Nephron (organoid): ENCODE data around the gene SPATC1L.

Experiments
- H3K27ac Mint-ChIP-seq, 3 experiments: 2 replicates each; pipeline ENCODE4 v1.8.0; 2020; ENCODE audit warnings: mixed read lengths in 3 of 3, mild to moderate bottlenecking in 2 of 3, moderate library complexity in 1 of 3
- H3K27me3 Mint-ChIP-seq: 2 replicates; pipeline ENCODE4 v1.8.0; 2021; ENCODE audit warnings: low read depth, mild to moderate bottlenecking, moderate library complexity, mixed read lengths
- H3K36me3 Mint-ChIP-seq: 2 replicates; pipeline ENCODE4 v1.8.0; 2020; ENCODE audit warnings: low read depth, mixed read lengths
- H3K4me1 Mint-ChIP-seq: 2 replicates; pipeline ENCODE4 v1.8.0; 2020; ENCODE audit warnings: mixed read lengths
- H3K4me3 Mint-ChIP-seq, 3 experiments: 2 replicates each; pipeline ENCODE4 v1.8.0; 2020; ENCODE audit warnings: mild to moderate bottlenecking in 3 of 3, mixed read lengths in 3 of 3, moderate library complexity in 2 of 3
- H3K9me3 Mint-ChIP-seq: 2 replicates; pipeline ENCODE4 v1.8.0; 2020; ENCODE audit warnings: mixed read lengths
- TF ChIP-seq, protein P1 (sequence below), 3 experiments: fragments of 200-600 bp; sonication (generic); IDR thresholded peaks; one replicate each; pipeline ENCODE4 v1.5.0; 2021; ENCODE audit warnings: antibody characterized with exemption in 3 of 3; ENCODE audit not compliant: unreplicated experiment in 3 of 3

Gene SPATC1L

DNA sequence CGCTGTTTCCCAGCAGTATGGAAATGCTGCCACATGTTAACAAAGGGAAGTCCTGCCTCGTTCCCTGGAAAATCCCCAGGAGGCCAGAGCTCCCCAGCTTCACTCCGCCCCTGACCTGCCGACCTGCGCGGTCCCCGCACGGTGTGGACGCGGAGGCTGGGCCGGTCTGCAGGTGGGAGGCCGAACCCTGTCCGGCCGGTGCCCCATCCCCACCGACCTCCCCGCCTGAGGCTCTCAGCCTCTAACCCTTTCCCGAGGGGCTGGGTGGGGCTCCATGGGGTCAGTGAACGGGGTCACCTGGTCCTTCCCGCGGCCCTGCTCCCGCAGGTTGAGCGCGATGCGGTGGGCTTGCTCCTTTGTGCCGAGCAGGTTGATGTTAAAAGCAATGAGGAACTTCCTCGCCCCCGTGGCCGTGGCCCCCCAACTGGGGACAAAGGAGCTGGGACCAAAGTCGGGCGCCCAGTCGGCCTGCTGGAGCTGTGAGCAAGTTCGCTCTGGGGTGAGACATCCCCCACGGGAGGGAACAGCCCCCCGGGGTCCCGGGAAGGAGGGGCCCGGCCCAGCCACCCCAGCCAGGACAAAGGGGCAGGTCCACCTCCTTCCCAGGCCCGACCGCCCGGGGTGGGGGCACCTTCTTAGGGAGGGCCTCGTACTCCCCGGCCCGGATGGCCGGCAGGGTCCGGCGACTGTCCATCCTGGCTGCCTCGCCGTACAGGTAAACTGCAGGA is 32.8 kb downstream of the SPATC1L start:
- H3K9me3 Mint-ChIP-seq: no peaks in the 10 kb centered on the region
- peaks cover 24% of the 10 kb centered on the region for H3K4me1 Mint-ChIP-seq
- TF ChIP-seq, protein P1, sequence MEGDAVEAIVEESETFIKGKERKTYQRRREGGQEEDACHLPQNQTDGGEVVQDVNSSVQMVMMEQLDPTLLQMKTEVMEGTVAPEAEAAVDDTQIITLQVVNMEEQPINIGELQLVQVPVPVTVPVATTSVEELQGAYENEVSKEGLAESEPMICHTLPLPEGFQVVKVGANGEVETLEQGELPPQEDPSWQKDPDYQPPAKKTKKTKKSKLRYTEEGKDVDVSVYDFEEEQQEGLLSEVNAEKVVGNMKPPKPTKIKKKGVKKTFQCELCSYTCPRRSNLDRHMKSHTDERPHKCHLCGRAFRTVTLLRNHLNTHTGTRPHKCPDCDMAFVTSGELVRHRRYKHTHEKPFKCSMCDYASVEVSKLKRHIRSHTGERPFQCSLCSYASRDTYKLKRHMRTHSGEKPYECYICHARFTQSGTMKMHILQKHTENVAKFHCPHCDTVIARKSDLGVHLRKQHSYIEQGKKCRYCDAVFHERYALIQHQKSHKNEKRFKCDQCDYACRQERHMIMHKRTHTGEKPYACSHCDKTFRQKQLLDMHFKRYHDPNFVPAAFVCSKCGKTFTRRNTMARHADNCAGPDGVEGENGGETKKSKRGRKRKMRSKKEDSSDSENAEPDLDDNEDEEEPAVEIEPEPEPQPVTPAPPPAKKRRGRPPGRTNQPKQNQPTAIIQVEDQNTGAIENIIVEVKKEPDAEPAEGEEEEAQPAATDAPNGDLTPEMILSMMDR (IDR thresholded peaks at IDR 0.05; ENCODE audit: unreplicated experiment in 3 of 3): no peak
- no peaks in the 10 kb centered on the region for H3K27me3 Mint-ChIP-seq
- no peak overlapping the region for H3K4me3 Mint-ChIP-seq
- H3K27ac Mint-ChIP-seq: no peak overlapping the region
- no peaks in the 10 kb centered on the region for H3K36me3 Mint-ChIP-seq

- TF ChIP-seq, protein P1 (IDR thresholded peaks at IDR 0.05; ENCODE audit: unreplicated experiment in 3 of 3): no peak
- Mint-ChIP-seq H3K36me3 (no peaks in the 10 kb centered on the region), H3K4me3 (no peak overlapping the region), H3K9me3 (no peaks in the 10 kb centered on the region), H3K27ac (no peak overlapping the region), H3K4me1 (peaks cover 24% of the 10 kb centered on the region), H3K27me3 (no peaks in the 10 kb centered on the region)
These were observed 33.7 kb downstream of the SPATC1L start for GRCh38 chr21:46150491-46151121.

GRCh38 chr21:46150073-46150472 is 34.2 kb downstream of the SPATC1L start:
- Mint-ChIP-seq H3K4me1 (peaks cover 24% of the 10 kb centered on the region), H3K27me3 (no peaks in the 10 kb centered on the region), H3K4me3 (no peak overlapping the region), H3K36me3 (no peaks in the 10 kb centered on the region), H3K9me3 (no peaks in the 10 kb centered on the region), H3K27ac (no peak overlapping the region)
- TF ChIP-seq, protein P1 (IDR thresholded peaks at IDR 0.05; ENCODE audit: unreplicated experiment in 3 of 3): no peak

DNA sequence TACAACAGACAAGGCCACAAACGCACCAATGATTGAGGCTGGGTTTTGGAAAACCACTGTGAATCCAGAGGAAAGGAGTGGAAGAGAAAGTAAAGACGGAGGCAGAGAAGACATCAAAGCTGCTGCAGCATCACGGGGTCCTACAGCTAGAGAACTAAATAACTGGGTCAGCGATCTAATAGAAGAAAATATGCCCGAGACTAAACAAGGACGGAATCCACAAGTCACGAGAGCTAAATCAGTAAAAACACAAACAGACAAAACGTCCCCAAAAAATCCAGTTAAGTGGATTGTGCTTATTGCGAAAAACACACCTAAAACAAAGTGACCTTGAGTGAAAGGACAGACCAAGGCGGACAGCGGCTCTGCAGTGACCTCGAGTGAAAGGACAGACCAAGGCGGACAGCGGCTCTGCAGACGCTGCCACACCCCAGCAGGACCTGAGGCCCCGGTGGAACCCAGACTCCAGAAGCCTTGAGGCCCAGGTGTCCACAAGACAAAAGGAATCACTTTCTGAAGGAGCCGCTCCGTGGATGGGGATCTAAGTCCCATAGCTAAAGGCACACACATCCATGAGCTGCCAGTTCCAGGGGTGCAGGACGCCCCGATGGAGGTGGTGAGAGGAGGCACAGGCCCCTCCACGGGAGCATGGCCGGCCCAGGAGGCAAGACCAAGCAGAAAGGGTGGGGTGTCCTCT is 34.9 kb downstream of the SPATC1L start:
- no peaks in the 10 kb centered on the region for H3K27me3 Mint-ChIP-seq
- TF ChIP-seq, protein P1 (IDR thresholded peaks at IDR 0.05; ENCODE audit: unreplicated experiment in 3 of 3): no peak

DNA sequence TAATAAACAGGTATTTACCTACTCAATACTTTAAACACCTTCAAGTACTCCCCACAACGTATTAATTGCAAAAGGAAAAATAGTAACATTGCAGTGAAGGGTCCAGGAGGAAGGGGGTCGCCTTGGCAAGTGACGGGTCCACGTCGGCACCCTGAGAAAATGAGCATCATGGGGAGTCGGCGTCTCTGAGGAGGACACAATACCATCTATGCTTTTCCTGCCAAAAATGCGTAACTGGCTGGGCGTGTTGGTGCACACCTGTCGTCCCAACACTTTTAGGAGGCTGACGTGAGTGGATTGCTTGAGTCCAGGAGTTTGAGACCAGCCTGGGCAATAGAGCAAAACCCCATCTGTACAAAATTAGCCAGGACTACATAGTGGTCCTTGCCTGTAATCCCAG is 36.2 kb downstream of the SPATC1L start:
- peaks cover 7% of the 10 kb centered on the region for H3K27me3 Mint-ChIP-seq
- H3K27ac Mint-ChIP-seq: no peak overlapping the region
- H3K9me3 Mint-ChIP-seq: no peaks in the 10 kb centered on the region
- TF ChIP-seq, protein P1 (IDR thresholded peaks at IDR 0.05; ENCODE audit: unreplicated experiment in 3 of 3): no peak
- no peaks in the 10 kb centered on the region for H3K36me3 Mint-ChIP-seq
- H3K4me1 Mint-ChIP-seq: peaks cover 33% of the 10 kb centered on the region
- no peak overlapping the region for H3K4me3 Mint-ChIP-seq

More for the DNA sequence above, 34.9 kb downstream of the SPATC1L start:
- H3K4me1 Mint-ChIP-seq: peaks cover 24% of the 10 kb centered on the region
- no peaks in the 10 kb centered on the region for H3K36me3 Mint-ChIP-seq
- H3K4me3 Mint-ChIP-seq: no peak overlapping the region
- H3K27ac Mint-ChIP-seq: peak overlapping the region in 2 of 3 experiments; percentile 1 to 11
- no peaks in the 10 kb centered on the region for H3K9me3 Mint-ChIP-seq
